HEK293T (cell line): Measurements from ENCODE around the gene ZBTB20.

Experiments
- ELF4 ChIP-seq: fragments of 450-650 bp; IDR thresholded peaks from 2 replicates; pipeline ENCODE4 v1.6.1; 2017; ENCODE audit warnings: antibody characterized with exemption
- FOXA1 ChIP-seq: fragments of 450-650 bp; IDR thresholded peaks from 2 replicates; pipeline ENCODE4 v1.6.1; 2016; ENCODE audit warnings: mild to moderate bottlenecking
- FOXK2 ChIP-seq: fragments of 450-650 bp; IDR thresholded peaks from 2 replicates; pipeline ENCODE4 v1.6.1; 2016; ENCODE audit warnings: mild to moderate bottlenecking
- FOXM1 ChIP-seq: fragments of 450-650 bp; IDR thresholded peaks from 2 replicates; pipeline ENCODE4 v1.6.1; 2017; ENCODE audit warnings: mild to moderate bottlenecking, borderline replicate concordance
- HDGF ChIP-seq: fragments of 450-650 bp; IDR thresholded peaks from 2 replicates; pipeline ENCODE4 v1.6.1; 2017; ENCODE audit warnings: antibody characterized with exemption, borderline replicate concordance
- SP1 ChIP-seq: fragments of 450-650 bp; IDR thresholded peaks from 2 replicates; pipeline ENCODE4 v1.6.1; 2017
- TARDBP ChIP-seq: fragments of 450-650 bp; IDR thresholded peaks from 2 replicates; pipeline ENCODE4 v1.6.1; 2016
- ZNF384 ChIP-seq: fragments of 450-650 bp; IDR thresholded peaks from 2 replicates; pipeline ENCODE4 v1.6.1; 2016

DNA sequence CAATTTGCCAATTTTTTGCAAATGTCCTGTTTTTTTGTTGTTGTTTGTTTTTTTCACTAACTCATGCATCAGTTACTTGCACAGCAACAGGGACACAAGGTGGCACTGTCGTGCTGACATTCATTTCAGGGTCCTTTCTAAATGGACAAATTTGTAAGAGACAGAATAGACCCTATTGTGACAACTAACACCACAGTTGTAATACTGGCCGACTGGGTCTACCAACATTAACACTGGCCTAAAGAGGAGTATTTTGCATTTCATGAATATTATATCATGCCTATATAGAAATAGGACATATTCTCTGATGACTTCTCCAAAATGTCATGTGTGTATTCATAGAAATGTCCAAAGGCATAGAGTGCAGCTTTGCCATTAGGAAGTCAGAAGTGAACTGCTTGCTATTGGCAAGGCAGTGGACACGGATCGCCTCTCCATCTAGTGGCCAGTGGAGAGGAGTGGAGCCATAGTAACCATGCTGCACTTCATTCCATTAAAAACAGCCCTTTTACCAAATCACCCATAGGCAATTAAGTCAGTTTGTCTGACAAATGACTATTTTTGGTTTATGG, 54.8 kb downstream of the ZBTB20 start:
- TF ChIP-seq FOXA1 (no peak), ZNF384 (no peak), FOXM1 (no peak), SP1 (no peak), FOXK2 (no peak), ELF4 (no peak), TARDBP (no peak), HDGF (no peak)
